Measurements from ENCODE around the gene MANEA. TPM values are rescaled to one million over a fixed set of nuclear protein-coding genes. Genes with fewer than 3 reads are reported as not detected.
A peak's percentile ranks its signal among the peaks of the same experiment; 100 is the strongest.

Gene MANEA
- total RNA-seq, 6 experiments from 2014 or later, result 12.5 to 32.7 (median 22.1) TPM

- H3K4me1 ChIP-seq, result peaks cover 0 to 3% (median 0%) of the 10 kb centered on the region in 4 donors
- H3K27me3 ChIP-seq, result no peaks in the 10 kb centered on the region
- TF ChIP-seq POLR2A (IDR thresholded peaks at IDR 0.05) (no peak), CTCF (IDR thresholded peaks at IDR 0.05) (no peak)
- intact Hi-C loops (cut with DNase I), result no loop called here
- H3K27ac ChIP-seq, result no peak overlapping the region
- DNase-seq (no peak), ATAC-seq (peak in 3 of 4 donors; percentile 28 to 76 (median 46))
- H3K36me3 ChIP-seq, result no peaks in the 10 kb centered on the region
- H3K4me3 ChIP-seq, result no peak overlapping the region
- no peaks in the 10 kb centered on the region for H3K9me3 ChIP-seq
Observed at GRCh38 chr6:95599706-95600105, 22.4 kb downstream of the MANEA start.

DNA sequence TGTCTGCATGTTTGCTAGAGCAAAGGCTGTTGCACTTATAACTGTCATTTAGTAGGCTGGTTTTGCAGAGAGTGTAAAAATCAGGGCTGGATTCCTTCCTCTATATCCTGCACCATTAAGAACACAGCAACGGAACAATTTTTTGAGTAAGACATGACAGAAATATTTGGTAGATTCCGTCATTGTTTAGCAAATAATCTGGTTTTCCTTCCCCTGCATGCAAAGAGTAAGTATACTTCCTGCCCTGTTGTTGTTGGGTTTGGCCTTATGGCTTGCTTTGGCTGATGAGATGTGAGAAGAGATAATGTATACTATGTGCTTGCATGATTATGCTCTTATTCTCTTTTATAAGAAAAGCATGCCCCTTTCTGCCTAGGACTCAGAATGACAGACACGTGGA, 23.8 kb downstream of the MANEA start:
- H3K36me3 ChIP-seq, result peaks cover 0 to 4% (median under 1%) of the 10 kb centered on the region in 4 donors
- no peak overlapping the region for H3K4me3 ChIP-seq
- ATAC-seq, result no peak
- intact Hi-C loops (cut with DNase I), result no loop called here
- 69% methylated on average over 3 of the region's 3 CpGs for WGBS (ENCODE audit: insufficient coverage, low coverage, low lambda C conversion rate, missing lambda C conversion rate)
- H3K27me3 ChIP-seq, result no peaks in the 10 kb centered on the region
- H3K9me3 ChIP-seq, result no peaks in the 10 kb centered on the region
- no peak for DNase-seq
- H3K4me1 ChIP-seq, result no peaks in the 10 kb centered on the region
- TF ChIP-seq CTCF (IDR thresholded peaks at IDR 0.05) (no peak), POLR2A (IDR thresholded peaks at IDR 0.05) (no peak)
- no peak overlapping the region for H3K27ac ChIP-seq

- TF ChIP-seq CTCF (IDR thresholded peaks at IDR 0.05), result no peak
- TF ChIP-seq POLR2A (IDR thresholded peaks at IDR 0.05), result no peak
- H3K9me3 ChIP-seq, result no peaks in the 10 kb centered on the region
- DNase-seq (no peak), ATAC-seq (no peak)
- intact Hi-C loops (cut with DNase I), result no loop called here
- WGBS (ENCODE audit: insufficient coverage, low coverage, low lambda C conversion rate, missing lambda C conversion rate), result 77% methylated on average over 3 of the region's 3 CpGs
- H3K27me3 ChIP-seq, result no peaks in the 10 kb centered on the region
- no peaks in the 10 kb centered on the region for H3K4me1 ChIP-seq
- H3K27ac ChIP-seq, result no peak overlapping the region
- H3K4me3 ChIP-seq, result no peak overlapping the region
- H3K36me3 ChIP-seq, result no peaks in the 10 kb centered on the region
Observed at GRCh38 chr6:95614094-95614493, 36.8 kb downstream of the MANEA start.

DNA sequence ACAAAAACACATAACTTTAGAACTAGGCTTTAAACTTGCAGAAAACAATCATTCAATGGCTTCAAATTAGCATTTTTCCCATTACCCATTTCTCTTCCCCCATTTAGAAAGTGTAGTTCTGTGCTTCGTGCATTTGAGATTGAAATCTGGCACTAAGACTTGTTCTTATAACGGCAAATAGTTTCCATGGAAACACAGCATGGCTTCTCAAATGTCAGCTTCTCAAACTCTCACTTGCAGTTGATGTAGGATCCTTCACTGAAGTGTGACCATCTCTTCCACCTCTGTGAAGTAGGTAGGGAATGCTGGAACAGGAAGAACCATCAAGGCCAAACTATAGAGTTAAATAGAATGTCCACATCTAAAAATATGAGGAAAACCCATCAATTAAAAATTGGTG, 52.2 kb downstream of the MANEA start:
- no peaks in the 10 kb centered on the region for H3K36me3 ChIP-seq
- no peak for ATAC-seq
- WGBS (ENCODE audit: insufficient coverage, low coverage, low lambda C conversion rate, missing lambda C conversion rate), result 63% methylated on average over 2 of the region's 2 CpGs

More for the DNA sequence above, 52.2 kb downstream of the MANEA start:
- TF ChIP-seq CTCF (IDR thresholded peaks at IDR 0.05) (no peak), POLR2A (IDR thresholded peaks at IDR 0.05) (no peak)
- no peaks in the 10 kb centered on the region for H3K4me1 ChIP-seq
- intact Hi-C loops (cut with DNase I), result no loop called here
- no peak overlapping the region for H3K27ac ChIP-seq
- no peak overlapping the region for H3K4me3 ChIP-seq
- no peaks in the 10 kb centered on the region for H3K9me3 ChIP-seq
- no peaks in the 10 kb centered on the region for H3K27me3 ChIP-seq
- DNase-seq, result no peak
